Type B pancreatic cell (in vitro differentiated cells): ENCODE measurements around the gene CCDC28A. TPM values are rescaled to one million over a fixed set of nuclear protein-coding genes. Genes with fewer than 3 reads are reported as not detected.

Source experiments
- DNase-seq: peaks from one replicate; pipeline ENCODE4 v3.0.0; 2021; ENCODE audit warnings: mixed read lengths; ENCODE audit not compliant: unreplicated experiment; ENCODE audit errors: extremely low spot score
- H3K27ac Mint-ChIP-seq: 2 replicates; pipeline ENCODE4 v1.8.0; 2021; ENCODE audit warnings: mild to moderate bottlenecking, mixed read lengths
- H3K27me3 Mint-ChIP-seq: 2 replicates; pipeline ENCODE4 v1.8.0; 2021; ENCODE audit warnings: mixed read lengths
- H3K36me3 Mint-ChIP-seq: 2 replicates; pipeline ENCODE4 v1.8.0; 2021; ENCODE audit warnings: mixed read lengths
- H3K4me1 Mint-ChIP-seq: one replicate; pipeline ENCODE4 v1.8.0; 2021; ENCODE audit warnings: mixed read lengths; ENCODE audit not compliant: unreplicated experiment
- H3K4me3 Mint-ChIP-seq: 2 replicates; pipeline ENCODE4 v1.8.0; 2021; ENCODE audit warnings: mild to moderate bottlenecking, mixed read lengths
- H3K9me3 Mint-ChIP-seq: 2 replicates; pipeline ENCODE4 v1.8.0; 2021; ENCODE audit warnings: mixed read lengths
- total RNA-seq: library from RNA; stranded (reverse); gene quantifications from 2 replicates; pipeline ENCODE4 v1.2.1, GENCODE V29; 2021; ENCODE audit warnings: low replicate concordance
- TF ChIP-seq, protein P1 (sequence below): fragments of 200-600 bp; sonication (generic); conservative IDR thresholded peaks from 2 replicates; pipeline ENCODE4 v1.5.0; 2021; ENCODE audit warnings: antibody characterized with exemption, mild to moderate bottlenecking

Gene CCDC28A
- total RNA-seq, 1 donor from 2014 or later = 12.0 TPM

- Mint-ChIP-seq H3K27ac (peak overlapping the region; percentile 91), H3K4me3 (no peak overlapping the region), H3K36me3 (no peaks in the 10 kb centered on the region), H3K9me3 (peaks cover 5% of the 10 kb centered on the region), H3K4me1 (peaks cover 34% of the 10 kb centered on the region), H3K27me3 (no peaks in the 10 kb centered on the region)
- TF ChIP-seq, protein P1, sequence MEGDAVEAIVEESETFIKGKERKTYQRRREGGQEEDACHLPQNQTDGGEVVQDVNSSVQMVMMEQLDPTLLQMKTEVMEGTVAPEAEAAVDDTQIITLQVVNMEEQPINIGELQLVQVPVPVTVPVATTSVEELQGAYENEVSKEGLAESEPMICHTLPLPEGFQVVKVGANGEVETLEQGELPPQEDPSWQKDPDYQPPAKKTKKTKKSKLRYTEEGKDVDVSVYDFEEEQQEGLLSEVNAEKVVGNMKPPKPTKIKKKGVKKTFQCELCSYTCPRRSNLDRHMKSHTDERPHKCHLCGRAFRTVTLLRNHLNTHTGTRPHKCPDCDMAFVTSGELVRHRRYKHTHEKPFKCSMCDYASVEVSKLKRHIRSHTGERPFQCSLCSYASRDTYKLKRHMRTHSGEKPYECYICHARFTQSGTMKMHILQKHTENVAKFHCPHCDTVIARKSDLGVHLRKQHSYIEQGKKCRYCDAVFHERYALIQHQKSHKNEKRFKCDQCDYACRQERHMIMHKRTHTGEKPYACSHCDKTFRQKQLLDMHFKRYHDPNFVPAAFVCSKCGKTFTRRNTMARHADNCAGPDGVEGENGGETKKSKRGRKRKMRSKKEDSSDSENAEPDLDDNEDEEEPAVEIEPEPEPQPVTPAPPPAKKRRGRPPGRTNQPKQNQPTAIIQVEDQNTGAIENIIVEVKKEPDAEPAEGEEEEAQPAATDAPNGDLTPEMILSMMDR = no peak
- DNase-seq = no peak
These were observed 40.7 kb downstream of the CCDC28A start for GRCh38 chr6:138814179-138814834.

GRCh38 chr6:138815221-138815620, 41.7 kb downstream of the CCDC28A start:
- Mint-ChIP-seq H3K4me3 (peak overlapping the region; percentile 34), H3K27ac (peak overlapping the region; percentile 91), H3K9me3 (peaks cover 5% of the 10 kb centered on the region), H3K4me1 (peaks cover 34% of the 10 kb centered on the region), H3K27me3 (no peaks in the 10 kb centered on the region), H3K36me3 (peaks cover 3% of the 10 kb centered on the region)
- no peak for DNase-seq
- TF ChIP-seq, protein P1 = no peak

- Mint-ChIP-seq H3K4me1 (peaks cover 34% of the 10 kb centered on the region), H3K36me3 (peaks cover 3% of the 10 kb centered on the region), H3K4me3 (peak overlapping the region; percentile 64), H3K9me3 (peaks cover 5% of the 10 kb centered on the region), H3K27me3 (no peaks in the 10 kb centered on the region), H3K27ac (peak overlapping the region; percentile 91)
- TF ChIP-seq, protein P1 = peak; percentile 85
- no peak for DNase-seq
These were observed 42.4 kb downstream of the CCDC28A start for GRCh38 chr6:138815797-138816528.

GRCh38 chr6:138817799-138818198, 44.2 kb downstream of the CCDC28A start:
- no peaks in the 10 kb centered on the region for H3K27me3 Mint-ChIP-seq
- peaks cover 3% of the 10 kb centered on the region for H3K36me3 Mint-ChIP-seq
- peak; percentile 70 for DNase-seq
- H3K27ac Mint-ChIP-seq = peak overlapping the region; percentile 97
- H3K4me3 Mint-ChIP-seq = peak overlapping the region; percentile 68
- H3K9me3 Mint-ChIP-seq = peaks cover 5% of the 10 kb centered on the region
- peaks cover 39% of the 10 kb centered on the region for H3K4me1 Mint-ChIP-seq
- TF ChIP-seq, protein P1 = no peak

DNA sequence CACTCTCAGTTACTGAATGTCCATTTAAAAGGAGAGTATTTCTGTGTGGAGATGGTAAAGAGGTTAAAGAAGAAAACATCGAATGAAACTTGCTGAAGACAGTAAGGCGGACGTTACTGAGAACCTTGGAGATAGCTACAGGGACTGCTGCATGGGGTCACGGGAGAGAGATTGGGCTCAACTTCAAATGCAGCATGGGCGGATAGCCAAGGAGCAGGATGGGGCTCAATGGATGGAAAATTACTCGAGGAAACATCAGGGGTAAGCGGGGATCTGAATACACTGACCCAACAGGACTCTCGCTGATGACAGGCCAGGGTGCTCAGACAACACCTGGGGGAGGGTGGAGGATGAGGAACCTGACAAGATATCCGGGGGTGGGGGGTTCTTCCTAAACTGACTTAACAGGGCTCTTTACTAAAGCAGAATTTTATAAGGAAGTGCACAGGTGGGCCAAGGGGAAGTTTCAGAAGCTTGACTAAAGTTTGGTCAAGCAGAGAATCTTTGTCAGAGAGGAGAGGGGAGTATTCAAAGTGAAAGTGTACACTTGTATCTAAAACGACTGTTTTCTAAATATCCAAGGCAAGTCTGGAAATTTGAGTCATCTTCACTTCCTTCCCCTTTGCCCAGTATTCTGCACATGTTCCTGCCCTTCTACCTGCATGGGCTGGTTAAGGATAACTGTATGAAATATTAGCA, 45.1 kb downstream of the CCDC28A start:
- H3K27ac Mint-ChIP-seq = peak overlapping the region; percentile 97
- H3K4me3 Mint-ChIP-seq = peak overlapping the region; percentile 68
- peaks cover 37% of the 10 kb centered on the region for H3K4me1 Mint-ChIP-seq
- H3K36me3 Mint-ChIP-seq = peaks cover 3% of the 10 kb centered on the region
- no peak for DNase-seq
- TF ChIP-seq, protein P1 = no peak
- H3K27me3 Mint-ChIP-seq = no peaks in the 10 kb centered on the region
- peaks cover 5% of the 10 kb centered on the region for H3K9me3 Mint-ChIP-seq
